GM18873 (cell line): ENCODE measurements around the gene WDR33.

ENCODE experiments used
- ATAC-seq: cut with Tn5 transposase; IDR thresholded peaks from one replicate; pipeline ENCODE4 v1.9.1; 2021; ENCODE audit warnings: mild to moderate bottlenecking, moderate library complexity, moderate number of reproducible peaks; ENCODE audit not compliant: unreplicated experiment, low FRiP score

The WDR33 gene

GRCh38 chr2:127676906-127677305 is 134.1 kb downstream of the WDR33 start:
- no peak for ATAC-seq

- no peak for ATAC-seq
Measured at GRCh38 chr2:127675331-127676261, 135.4 kb downstream of the WDR33 start, which contains the start of gene LIMS2. LIMS2 (minus strand) TSS chr2:127675530; CDS start chr2:127675024, 506 bp downstream.

- ATAC-seq, result no peak
Measured at GRCh38 chr2:127674241-127675209, 136.4 kb downstream of the WDR33 start.

GRCh38 chr2:127673291-127674069 is 137.5 kb downstream of the WDR33 start:
- no peak for ATAC-seq

- no peak for ATAC-seq
Measured at GRCh38 chr2:127672341-127673224, 138.4 kb downstream of the WDR33 start.

- ATAC-seq, result no peak
Measured at GRCh38 chr2:127671557-127672302, 139.2 kb downstream of the WDR33 start.

- ATAC-seq, result no peak
Measured at GRCh38 chr2:127670957-127671290, 140.0 kb downstream of the WDR33 start.

- ATAC-seq, result no peak
Measured at GRCh38 chr2:127670055-127670956, 140.7 kb downstream of the WDR33 start.

GRCh38 chr2:127669056-127669455 is 141.9 kb downstream of the WDR33 start:
- ATAC-seq, result no peak

- no peak for ATAC-seq
Measured at GRCh38 chr2:127665267-127665893, 145.6 kb downstream of the WDR33 start.

GRCh38 chr2:127664895-127665225 is 146.1 kb downstream of the WDR33 start:
- ATAC-seq, result no peak

GRCh38 chr2:127664065-127664894 is 146.7 kb downstream of the WDR33 start:
- no peak for ATAC-seq

- no peak for ATAC-seq
Measured at GRCh38 chr2:127663566-127664064, 147.4 kb downstream of the WDR33 start.

GRCh38 chr2:127662937-127663565 is 147.9 kb downstream of the WDR33 start:
- no peak for ATAC-seq

- ATAC-seq, result no peak
Measured at GRCh38 chr2:127661949-127662510, 148.9 kb downstream of the WDR33 start.
